ENCODE measurements around the gene UVSSA.

DNA sequence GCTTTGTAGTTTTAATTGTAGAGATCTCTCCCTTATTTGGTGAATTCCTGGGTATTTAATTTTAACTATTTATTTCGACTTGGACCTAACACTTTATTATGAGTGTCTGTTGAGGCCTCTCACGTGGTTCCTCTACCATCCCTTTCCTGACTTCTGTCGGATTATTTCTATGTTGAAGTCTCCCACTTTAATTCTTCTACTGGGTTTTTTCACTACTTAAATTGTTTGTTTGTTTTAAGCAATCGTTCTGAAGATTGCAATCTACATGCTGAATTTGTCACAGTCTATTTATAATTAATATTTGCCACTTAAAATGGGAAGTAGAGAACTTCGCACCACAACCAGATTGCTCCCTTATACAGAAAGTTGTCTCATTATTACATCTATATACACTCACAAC, 80.0 kb downstream of the UVSSA start:
- no peak for TF ChIP-seq MYBL2 (CRISPR knock-in tag; IDR thresholded peaks at IDR 0.05)
- no peak for TF ChIP-seq ZBTB43 (CRISPR knock-in tag; IDR thresholded peaks at IDR 0.05)
- no peak for TF ChIP-seq KAT7 (CRISPR knock-in tag; IDR thresholded peaks at IDR 0.05; ENCODE audit: borderline replicate concordance)
- TF ChIP-seq ETV6 (CRISPR knock-in tag; IDR thresholded peaks at IDR 0.05) = no peak
- TF ChIP-seq CTCF (IDR thresholded peaks at IDR 0.05) = no peak
- TF ChIP-seq, protein P1, sequence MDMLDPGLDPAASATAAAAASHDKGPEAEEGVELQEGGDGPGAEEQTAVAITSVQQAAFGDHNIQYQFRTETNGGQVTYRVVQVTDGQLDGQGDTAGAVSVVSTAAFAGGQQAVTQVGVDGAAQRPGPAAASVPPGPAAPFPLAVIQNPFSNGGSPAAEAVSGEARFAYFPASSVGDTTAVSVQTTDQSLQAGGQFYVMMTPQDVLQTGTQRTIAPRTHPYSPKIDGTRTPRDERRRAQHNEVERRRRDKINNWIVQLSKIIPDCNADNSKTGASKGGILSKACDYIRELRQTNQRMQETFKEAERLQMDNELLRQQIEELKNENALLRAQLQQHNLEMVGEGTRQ (CRISPR knock-in tag; IDR thresholded peaks at IDR 0.05) = no peak
- TF ChIP-seq ZNF121 (CRISPR knock-in tag; IDR thresholded peaks at IDR 0.05) = no peak
